ENCODE results near the gene ARHGEF1. TPM values are rescaled to one million over a fixed set of nuclear protein-coding genes. Genes with fewer than 3 reads are reported as not detected.

ARHGEF1 gene
- total RNA-seq, 1 experiment from 2014 or later: 106 TPM

DNA sequence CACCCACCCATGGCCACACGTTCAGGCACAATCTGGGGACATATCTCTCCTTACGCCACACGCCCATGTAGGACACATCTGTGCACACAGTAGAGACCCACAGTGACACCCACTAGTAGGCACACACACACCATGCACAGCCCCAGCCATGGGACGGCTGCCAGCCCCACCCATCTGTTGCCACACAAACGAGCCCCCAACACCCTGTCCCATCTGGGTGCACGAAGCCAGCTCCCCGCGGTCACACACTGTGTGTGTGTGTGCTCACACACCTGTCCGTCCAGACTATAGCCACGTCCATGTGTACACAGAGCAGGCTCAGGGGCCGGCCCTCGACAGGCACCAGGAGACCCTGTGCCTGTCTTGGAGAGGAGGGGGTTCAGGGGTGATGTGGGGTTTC, 34.7 kb downstream of the ARHGEF1 start:
- Mint-ChIP-seq H3K4me1 (ENCODE audit: insufficient read depth, unreplicated experiment) (no peaks in the 10 kb centered on the region), H3K9me3 (ENCODE audit: unreplicated experiment) (no peaks in the 10 kb centered on the region), H3K27ac (ENCODE audit: low read depth, unreplicated experiment) (no peak overlapping the region), H3K36me3 (ENCODE audit: insufficient read depth, unreplicated experiment) (no peaks in the 10 kb centered on the region), H3K4me3 (ENCODE audit: unreplicated experiment) (no peak overlapping the region), H3K27me3 (ENCODE audit: insufficient read depth, unreplicated experiment) (peaks cover 19% of the 10 kb centered on the region)
- TF ChIP-seq, protein P1, sequence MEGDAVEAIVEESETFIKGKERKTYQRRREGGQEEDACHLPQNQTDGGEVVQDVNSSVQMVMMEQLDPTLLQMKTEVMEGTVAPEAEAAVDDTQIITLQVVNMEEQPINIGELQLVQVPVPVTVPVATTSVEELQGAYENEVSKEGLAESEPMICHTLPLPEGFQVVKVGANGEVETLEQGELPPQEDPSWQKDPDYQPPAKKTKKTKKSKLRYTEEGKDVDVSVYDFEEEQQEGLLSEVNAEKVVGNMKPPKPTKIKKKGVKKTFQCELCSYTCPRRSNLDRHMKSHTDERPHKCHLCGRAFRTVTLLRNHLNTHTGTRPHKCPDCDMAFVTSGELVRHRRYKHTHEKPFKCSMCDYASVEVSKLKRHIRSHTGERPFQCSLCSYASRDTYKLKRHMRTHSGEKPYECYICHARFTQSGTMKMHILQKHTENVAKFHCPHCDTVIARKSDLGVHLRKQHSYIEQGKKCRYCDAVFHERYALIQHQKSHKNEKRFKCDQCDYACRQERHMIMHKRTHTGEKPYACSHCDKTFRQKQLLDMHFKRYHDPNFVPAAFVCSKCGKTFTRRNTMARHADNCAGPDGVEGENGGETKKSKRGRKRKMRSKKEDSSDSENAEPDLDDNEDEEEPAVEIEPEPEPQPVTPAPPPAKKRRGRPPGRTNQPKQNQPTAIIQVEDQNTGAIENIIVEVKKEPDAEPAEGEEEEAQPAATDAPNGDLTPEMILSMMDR (IDR thresholded peaks at IDR 0.05; ENCODE audit: unreplicated experiment): no peak
- BruUV-seq (replicated peaks): no TSS peak
- ChIA-PET POLR2A (no interaction called here), CTCF (no interaction called here)
- intact Hi-C loops (cut with micrococcal nuclease): no loop called here
- DNase-seq (ENCODE audit: unreplicated experiment): no peak

DNA sequence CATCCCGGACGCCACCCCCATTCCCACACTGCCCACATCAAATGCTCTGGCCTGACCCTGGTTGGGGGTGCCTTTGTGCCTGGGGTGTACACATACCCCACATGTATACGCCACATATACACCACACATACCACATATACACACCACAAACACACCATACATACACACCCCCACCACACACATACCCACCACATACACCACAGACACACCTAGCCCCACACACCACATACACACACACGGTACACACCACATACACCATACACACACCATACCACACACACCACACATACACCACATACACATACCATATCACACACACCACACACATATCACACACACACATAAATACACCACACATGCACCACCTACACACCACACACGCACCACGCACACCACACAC, 35.1 kb downstream of the ARHGEF1 start:
- no peak overlapping the region for H3K4me3 Mint-ChIP-seq (ENCODE audit: unreplicated experiment)
- no peaks in the 10 kb centered on the region for H3K36me3 Mint-ChIP-seq (ENCODE audit: insufficient read depth, unreplicated experiment)
- POLR2A ChIA-PET: no interaction called here
- no peaks in the 10 kb centered on the region for H3K9me3 Mint-ChIP-seq (ENCODE audit: unreplicated experiment)
- H3K27me3 Mint-ChIP-seq (ENCODE audit: insufficient read depth, unreplicated experiment): peaks cover 23% of the 10 kb centered on the region
- no TSS peak for BruUV-seq (replicated peaks)
- H3K27ac Mint-ChIP-seq (ENCODE audit: low read depth, unreplicated experiment): no peak overlapping the region
- intact Hi-C loops (cut with micrococcal nuclease): no loop called here
- no peak for DNase-seq (ENCODE audit: unreplicated experiment)
- peaks cover under 1% of the 10 kb centered on the region for H3K4me1 Mint-ChIP-seq (ENCODE audit: insufficient read depth, unreplicated experiment)
- TF ChIP-seq, protein P1 (IDR thresholded peaks at IDR 0.05; ENCODE audit: unreplicated experiment): no peak
- CTCF ChIA-PET: no interaction called here

DNA sequence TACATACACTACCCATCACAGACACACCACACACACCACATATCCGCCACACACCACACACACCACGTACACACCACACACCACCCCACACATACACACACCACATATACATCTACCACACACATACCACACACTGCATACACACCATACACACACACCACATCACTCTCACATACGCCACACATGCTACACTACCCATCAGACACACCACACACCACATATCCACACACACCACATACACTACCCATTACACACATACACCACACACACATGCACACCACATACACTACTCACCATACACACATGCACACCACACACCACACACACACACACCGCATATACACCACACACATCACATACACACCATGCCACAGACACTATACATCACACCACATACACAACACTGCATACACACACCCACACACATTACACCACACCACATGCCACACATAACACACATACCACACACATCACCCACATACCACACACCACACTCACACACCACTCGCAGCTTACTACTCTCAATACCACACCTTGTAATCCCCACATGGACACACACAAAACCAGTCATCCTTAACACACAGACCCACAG, 35.8 kb downstream of the ARHGEF1 start:
- CTCF ChIA-PET: interaction anchor here (0.9 kb wide), 1 partner anchor 32 kb away, joined by 3 read pairs; no protein-coding TSS in a partner anchor
- Mint-ChIP-seq H3K4me3 (ENCODE audit: unreplicated experiment) (no peak overlapping the region), H3K9me3 (ENCODE audit: unreplicated experiment) (no peaks in the 10 kb centered on the region), H3K27me3 (ENCODE audit: insufficient read depth, unreplicated experiment) (peaks cover 30% of the 10 kb centered on the region), H3K27ac (ENCODE audit: low read depth, unreplicated experiment) (no peak overlapping the region), H3K36me3 (ENCODE audit: insufficient read depth, unreplicated experiment) (no peaks in the 10 kb centered on the region), H3K4me1 (ENCODE audit: insufficient read depth, unreplicated experiment) (peaks cover 5% of the 10 kb centered on the region)
- POLR2A ChIA-PET: interaction anchor here (1.2 kb wide), 1 partner anchor 12 kb away, joined by 4 read pairs; no protein-coding TSS in a partner anchor
- no peak for DNase-seq (ENCODE audit: unreplicated experiment)
- BruUV-seq (replicated peaks): no TSS peak
- TF ChIP-seq, protein P1 (IDR thresholded peaks at IDR 0.05; ENCODE audit: unreplicated experiment): no peak
- intact Hi-C loops (cut with micrococcal nuclease): no loop called here

DNA sequence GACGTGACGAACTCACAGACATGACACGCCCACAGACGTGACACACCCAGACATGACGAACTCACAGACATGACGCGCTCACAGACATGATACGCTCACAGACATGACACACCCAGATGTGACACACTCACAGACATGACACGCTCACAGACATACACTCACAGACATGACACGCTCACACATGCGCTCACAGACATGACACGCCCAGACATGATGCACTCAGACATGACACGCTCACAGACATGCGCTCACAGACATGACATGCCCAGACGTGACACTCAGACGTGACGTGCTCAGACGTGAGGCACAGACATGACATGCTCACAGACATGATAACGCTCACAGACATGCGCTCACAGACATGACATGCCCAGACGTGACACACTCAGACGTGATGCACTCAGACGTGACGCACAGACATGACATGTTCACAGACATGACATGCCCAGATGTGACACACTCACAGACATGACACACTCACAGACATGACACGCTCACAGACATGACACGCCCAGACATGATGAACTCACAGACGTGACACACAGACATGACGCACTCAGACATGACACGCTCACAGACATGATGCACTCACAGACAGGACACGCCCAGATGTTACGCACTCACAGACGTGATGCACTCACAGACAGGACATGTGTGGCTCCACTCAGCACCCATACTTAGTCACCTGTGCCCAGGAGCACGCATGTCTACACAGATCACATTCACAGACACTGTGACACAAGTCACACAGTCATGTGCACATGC, 37.1 kb downstream of the ARHGEF1 start:
- no peaks in the 10 kb centered on the region for H3K36me3 Mint-ChIP-seq (ENCODE audit: insufficient read depth, unreplicated experiment)
- no peaks in the 10 kb centered on the region for H3K9me3 Mint-ChIP-seq (ENCODE audit: unreplicated experiment)
- intact Hi-C loops (cut with micrococcal nuclease): no loop called here
- peaks cover 31% of the 10 kb centered on the region for H3K27me3 Mint-ChIP-seq (ENCODE audit: insufficient read depth, unreplicated experiment)
- no peak for DNase-seq (ENCODE audit: unreplicated experiment)
- H3K4me1 Mint-ChIP-seq (ENCODE audit: insufficient read depth, unreplicated experiment): peaks cover 5% of the 10 kb centered on the region
- no peak overlapping the region for H3K4me3 Mint-ChIP-seq (ENCODE audit: unreplicated experiment)
- H3K27ac Mint-ChIP-seq (ENCODE audit: low read depth, unreplicated experiment): no peak overlapping the region
- CTCF ChIA-PET: no interaction called here
- TF ChIP-seq, protein P1 (IDR thresholded peaks at IDR 0.05; ENCODE audit: unreplicated experiment): no peak
- no TSS peak for BruUV-seq (replicated peaks)
- POLR2A ChIA-PET: no interaction called here

Data from MCF 10A (cell line).